ENCODE data around the gene GASK1A.

The GASK1A gene

GRCh38 chr3:43074482-43074881, 95.4 kb downstream of the GASK1A start:
- Histone ChIP-seq H3K4me2 (ENCODE audit: low read length) (no peak overlapping the region), H3K9ac (ENCODE audit: low read length) (no peak overlapping the region), H3K9me3 (ENCODE audit: insufficient read depth, low read length) (no peaks in the 10 kb centered on the region), H4K20me1 (ENCODE audit: insufficient read depth, low read length) (no peaks in the 10 kb centered on the region), H3K4me1 (ENCODE audit: low read length) (no peaks in the 10 kb centered on the region), H3K27ac (ENCODE audit: low read length) (no peak overlapping the region), H3K4me3 (ENCODE audit: low read length) (no peak overlapping the region), H3K36me3 (replicated peaks; ENCODE audit: low read depth, low read length) (no peaks in the 10 kb centered on the region), H3K79me2 (ENCODE audit: low read length) (no peaks in the 10 kb centered on the region), H2AFZ (ENCODE audit: low read depth, low read length) (no peak overlapping the region), H3K27me3 (ENCODE audit: low read depth, low read length) (peaks cover 12% of the 10 kb centered on the region; the same call in 1 of the 2 replicates)
- TF ChIP-seq CTCF (IDR thresholded peaks at IDR 0.05; ENCODE audit: low read depth, low read length) (no peak), EZH2phosphoT487 (IDR thresholded peaks at IDR 0.05; ENCODE audit: low read depth) (no peak)

GRCh38 chr3:43074901-43075689, 96.0 kb downstream of the GASK1A start:
- no peaks in the 10 kb centered on the region for H3K9me3 ChIP-seq (ENCODE audit: insufficient read depth, low read length)
- no peak overlapping the region for H3K27ac ChIP-seq (ENCODE audit: low read length)
- H3K79me2 ChIP-seq (ENCODE audit: low read length): no peaks in the 10 kb centered on the region
- TF ChIP-seq CTCF (IDR thresholded peaks at IDR 0.05; ENCODE audit: low read depth, low read length): no peak
- no peak overlapping the region for H3K4me2 ChIP-seq (ENCODE audit: low read length)
- H4K20me1 ChIP-seq (ENCODE audit: insufficient read depth, low read length): no peaks in the 10 kb centered on the region
- H3K9ac ChIP-seq (ENCODE audit: low read length): no peak overlapping the region
- no peaks in the 10 kb centered on the region for H3K36me3 ChIP-seq (replicated peaks; ENCODE audit: low read depth, low read length)
- no peak overlapping the region for H3K4me3 ChIP-seq (ENCODE audit: low read length)
- no peak overlapping the region for H2AFZ ChIP-seq (ENCODE audit: low read depth, low read length)
- no peaks in the 10 kb centered on the region for H3K4me1 ChIP-seq (ENCODE audit: low read length)
- H3K27me3 ChIP-seq (ENCODE audit: low read depth, low read length): peaks cover 12% of the 10 kb centered on the region; the same call in 1 of the 2 replicates

GRCh38 chr3:43075904-43076661, 97.0 kb downstream of the GASK1A start:
- Histone ChIP-seq H3K27me3 (ENCODE audit: low read depth, low read length) (peaks cover 12% of the 10 kb centered on the region; the same call in 1 of the 2 replicates), H3K79me2 (ENCODE audit: low read length) (no peaks in the 10 kb centered on the region), H3K27ac (ENCODE audit: low read length) (no peak overlapping the region), H3K4me2 (ENCODE audit: low read length) (no peak overlapping the region), H3K4me1 (ENCODE audit: low read length) (no peaks in the 10 kb centered on the region), H3K4me3 (ENCODE audit: low read length) (no peak overlapping the region), H3K9me3 (ENCODE audit: insufficient read depth, low read length) (no peaks in the 10 kb centered on the region), H3K9ac (ENCODE audit: low read length) (no peak overlapping the region), H4K20me1 (ENCODE audit: insufficient read depth, low read length) (no peaks in the 10 kb centered on the region), H2AFZ (ENCODE audit: low read depth, low read length) (no peak overlapping the region), H3K36me3 (replicated peaks; ENCODE audit: low read depth, low read length) (no peaks in the 10 kb centered on the region)
- TF ChIP-seq EZH2phosphoT487 (IDR thresholded peaks at IDR 0.05; ENCODE audit: low read depth) (no peak), CTCF (IDR thresholded peaks at IDR 0.05; ENCODE audit: low read depth, low read length) (no peak)

- H3K4me2 ChIP-seq (ENCODE audit: low read length): no peak overlapping the region
- no peaks in the 10 kb centered on the region for H3K4me1 ChIP-seq (ENCODE audit: low read length)
- H3K79me2 ChIP-seq (ENCODE audit: low read length): no peaks in the 10 kb centered on the region
- no peaks in the 10 kb centered on the region for H4K20me1 ChIP-seq (ENCODE audit: insufficient read depth, low read length)
- H3K27me3 ChIP-seq (ENCODE audit: low read depth, low read length): peaks cover 12% of the 10 kb centered on the region; the same call in 1 of the 2 replicates
- H2AFZ ChIP-seq (ENCODE audit: low read depth, low read length): no peak overlapping the region
- no peak for TF ChIP-seq EZH2phosphoT487 (IDR thresholded peaks at IDR 0.05; ENCODE audit: low read depth)
- no peak for TF ChIP-seq CTCF (IDR thresholded peaks at IDR 0.05; ENCODE audit: low read depth, low read length)
- H3K4me3 ChIP-seq (ENCODE audit: low read length): no peak overlapping the region
- no peak overlapping the region for H3K27ac ChIP-seq (ENCODE audit: low read length)
- H3K9me3 ChIP-seq (ENCODE audit: insufficient read depth, low read length): no peaks in the 10 kb centered on the region
- H3K9ac ChIP-seq (ENCODE audit: low read length): no peak overlapping the region
- no peaks in the 10 kb centered on the region for H3K36me3 ChIP-seq (replicated peaks; ENCODE audit: low read depth, low read length)
These were observed 97.7 kb downstream of the GASK1A start for GRCh38 chr3:43076857-43077256.

All from OCI-LY3 (cell line).